Smooth muscle cell (in vitro differentiated cells): ENCODE data around the gene CD180. TPM values are rescaled to one million over a fixed set of nuclear protein-coding genes. Genes with fewer than 3 reads are reported as not detected.
"Not testable (repeated sequence)": the region's sequence is repeated elsewhere in the genome, so short reads cannot be mapped to it uniquely, and the experiment has no call there.

ENCODE experiments used
- DNase-seq: peaks from one replicate; lab custom pipeline; 2025; ENCODE audit not compliant: unreplicated experiment; lab: John Stamatoyannopoulos, UW
- H2AFZ ChIP-seq: fragments of 200-600 bp; sonication (generic); 2 replicates; pipeline ENCODE4 v1.6.0; 2016; ENCODE audit warnings: antibody characterized with exemption, low read depth, mild to moderate bottlenecking
- H3F3A ChIP-seq: fragments of 200-600 bp; sonication (generic); 2 replicates; pipeline ENCODE4 v1.6.0; 2017; ENCODE audit warnings: antibody characterized with exemption, low read depth
- H3K27ac ChIP-seq: fragments of 200-600 bp; sonication (generic); 2 replicates; pipeline ENCODE4 v1.5.1; 2016; ENCODE audit warnings: low read depth, mild to moderate bottlenecking
- H3K27me3 ChIP-seq: fragments of 200-600 bp; sonication (generic); 2 replicates; pipeline ENCODE4 v1.6.1; 2016; ENCODE audit warnings: low read depth, mild to moderate bottlenecking
- H3K36me3 ChIP-seq: fragments of 200-600 bp; sonication (generic); 2 replicates; pipeline ENCODE4 v1.5.1; 2016; ENCODE audit warnings: low read depth
- H3K4me1 ChIP-seq: fragments of 200-600 bp; sonication (generic); 2 replicates; pipeline ENCODE4 v1.5.1; 2016; ENCODE audit warnings: low read depth
- H3K4me2 ChIP-seq: fragments of 200-600 bp; sonication (generic); 2 replicates; pipeline ENCODE4 v1.6.0; 2016; ENCODE audit warnings: mild to moderate bottlenecking
- H3K4me3 ChIP-seq: fragments of 200-600 bp; sonication (generic); 2 replicates; pipeline ENCODE4 v1.5.1; 2016; ENCODE audit warnings: mild to moderate bottlenecking
- H3K79me2 ChIP-seq: fragments of 200-600 bp; sonication (generic); 2 replicates; pipeline ENCODE4 v1.6.0; 2016; ENCODE audit warnings: low read depth, mild to moderate bottlenecking
- H3K9ac ChIP-seq: fragments of 200-600 bp; sonication (generic); 2 replicates; pipeline ENCODE4 v1.6.0; 2016; ENCODE audit warnings: low read depth
- H3K9me3 ChIP-seq: fragments of 200-600 bp; sonication (generic); replicated peaks from 2 replicates; pipeline ENCODE4 v1.5.1; 2016; ENCODE audit warnings: low read depth
- H4K20me1 ChIP-seq: fragments of 200-600 bp; sonication (generic); 2 replicates; pipeline ENCODE4 v1.6.0; 2016; ENCODE audit warnings: low read depth
- WGBS: methylation state at CpG from one replicate; pipeline ENCODE4 v1.1.7; 2016; ENCODE audit warnings: low lambda C conversion rate; 5-methylcytosine and 5-hydroxymethylcytosine counted together
- polyA plus RNA-seq: library from polyadenylated mRNA; unstranded; fragments of >200 nt; fragmentation: Nextera tagmentation; extraction: Ambion mirVana; gene quantifications from 2 replicates; pipeline ENCODE4 v1.2.1, GENCODE V29; 2016
- total RNA-seq: library from RNA; depleted of rRNA; stranded (reverse); fragments of >200 nt; gene quantifications from 2 replicates; pipeline ENCODE4 v1.2.3, GENCODE V29; 2014
- TF ChIP-seq, protein P1 (sequence below): fragments of 200-600 bp; sonication (generic); IDR thresholded peaks from 2 replicates; pipeline ENCODE4 v1.5.1; 2017; ENCODE audit warnings: borderline replicate concordance, mild to moderate bottlenecking, antibody characterized with exemption; ENCODE audit not compliant: insufficient read depth, poor library complexity, severe bottlenecking

The CD180 gene
- total and polyA plus RNA-seq, 2 experiments from 2014 or later: not detected

DNA sequence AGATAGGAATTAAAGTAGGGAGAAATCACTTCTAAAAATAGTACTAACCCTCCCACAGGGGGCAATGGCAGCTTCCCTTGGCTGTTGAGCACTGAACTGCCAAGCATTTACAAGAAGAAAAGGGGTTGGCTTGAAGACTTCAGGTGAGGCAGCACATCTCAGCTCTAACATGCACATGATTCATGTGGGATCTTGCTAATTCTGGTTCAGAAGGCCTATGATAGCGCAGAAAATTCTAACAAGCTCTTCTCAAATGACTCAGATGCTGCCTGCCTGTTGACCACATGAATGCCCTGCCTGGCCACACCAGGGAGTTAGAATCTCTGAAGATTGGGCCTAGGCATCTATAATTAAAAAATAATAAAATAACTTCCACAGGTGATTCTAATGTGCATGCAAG is 22.6 kb downstream of the CD180 start:
- TF ChIP-seq, protein P1, sequence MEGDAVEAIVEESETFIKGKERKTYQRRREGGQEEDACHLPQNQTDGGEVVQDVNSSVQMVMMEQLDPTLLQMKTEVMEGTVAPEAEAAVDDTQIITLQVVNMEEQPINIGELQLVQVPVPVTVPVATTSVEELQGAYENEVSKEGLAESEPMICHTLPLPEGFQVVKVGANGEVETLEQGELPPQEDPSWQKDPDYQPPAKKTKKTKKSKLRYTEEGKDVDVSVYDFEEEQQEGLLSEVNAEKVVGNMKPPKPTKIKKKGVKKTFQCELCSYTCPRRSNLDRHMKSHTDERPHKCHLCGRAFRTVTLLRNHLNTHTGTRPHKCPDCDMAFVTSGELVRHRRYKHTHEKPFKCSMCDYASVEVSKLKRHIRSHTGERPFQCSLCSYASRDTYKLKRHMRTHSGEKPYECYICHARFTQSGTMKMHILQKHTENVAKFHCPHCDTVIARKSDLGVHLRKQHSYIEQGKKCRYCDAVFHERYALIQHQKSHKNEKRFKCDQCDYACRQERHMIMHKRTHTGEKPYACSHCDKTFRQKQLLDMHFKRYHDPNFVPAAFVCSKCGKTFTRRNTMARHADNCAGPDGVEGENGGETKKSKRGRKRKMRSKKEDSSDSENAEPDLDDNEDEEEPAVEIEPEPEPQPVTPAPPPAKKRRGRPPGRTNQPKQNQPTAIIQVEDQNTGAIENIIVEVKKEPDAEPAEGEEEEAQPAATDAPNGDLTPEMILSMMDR: no peak
- H3K27me3 ChIP-seq: no peaks in the 10 kb centered on the region
- 63% methylated on average over 1 of the region's 1 CpG for WGBS
- H3K4me2 ChIP-seq: no peak overlapping the region
- no peak overlapping the region for H2AFZ ChIP-seq
- H3K79me2 ChIP-seq: no peaks in the 10 kb centered on the region
- no peaks in the 10 kb centered on the region for H3K9me3 ChIP-seq
- DNase-seq: no peak
- H3F3A ChIP-seq: no peaks in the 10 kb centered on the region
- H3K27ac ChIP-seq: no peak overlapping the region
- no peaks in the 10 kb centered on the region for H3K4me1 ChIP-seq
- no peak overlapping the region for H3K9ac ChIP-seq
- H3K4me3 ChIP-seq: no peak overlapping the region
- H4K20me1 ChIP-seq: no peaks in the 10 kb centered on the region
- H3K36me3 ChIP-seq: no peaks in the 10 kb centered on the region

DNA sequence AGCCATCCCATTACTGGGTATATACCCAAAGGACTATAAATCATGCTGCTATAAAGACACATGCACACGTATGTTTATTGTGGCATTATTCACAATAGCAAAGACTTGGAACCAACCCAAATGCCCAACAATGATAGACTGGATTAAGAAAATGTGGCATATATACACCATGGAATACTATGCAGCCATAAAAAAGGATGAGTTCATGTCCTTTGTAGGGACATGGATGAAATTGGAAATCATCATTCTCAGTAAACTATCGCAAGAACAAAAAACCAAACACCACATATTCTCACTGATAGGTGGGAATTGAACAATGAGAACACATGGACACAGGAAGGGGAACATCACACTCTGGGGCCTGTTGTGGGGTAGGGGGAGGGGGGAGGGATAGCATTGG is 23.2 kb downstream of the CD180 start:
- WGBS: 100% methylated on average over 2 of the region's 2 CpGs
- not testable (repeated sequence) for DNase-seq

DNA sequence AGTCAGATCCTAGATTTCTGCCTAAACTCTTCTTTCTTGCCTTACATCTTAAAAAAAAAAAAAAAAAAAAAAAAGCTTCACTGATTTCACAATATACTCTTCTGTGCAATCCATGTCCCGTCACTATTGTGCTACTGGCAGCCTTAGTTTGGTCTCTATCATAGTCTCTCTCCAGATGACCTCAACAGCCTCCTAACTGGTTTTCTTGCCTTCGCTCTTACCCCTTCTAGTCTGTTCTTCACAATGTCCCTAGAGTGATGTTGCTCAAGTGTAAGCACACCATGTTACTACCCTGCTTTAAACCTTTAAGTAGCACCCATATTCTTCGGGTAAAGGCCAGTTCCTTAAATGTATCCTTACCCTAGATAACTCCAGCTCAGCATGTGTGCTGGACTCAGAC is 25.8 kb downstream of the CD180 start:
- Histone ChIP-seq H3K9me3 (no peaks in the 10 kb centered on the region), H3K4me3 (no peak overlapping the region), H3K36me3 (no peaks in the 10 kb centered on the region), H3K4me2 (no peak overlapping the region), H3K79me2 (no peaks in the 10 kb centered on the region), H3K27ac (no peak overlapping the region), H3K27me3 (no peaks in the 10 kb centered on the region), H4K20me1 (no peaks in the 10 kb centered on the region), H3K9ac (no peak overlapping the region), H2AFZ (no peak overlapping the region), H3F3A (no peaks in the 10 kb centered on the region), H3K4me1 (peaks cover 4% of the 10 kb centered on the region)
- 90% methylated on average over 3 of the region's 3 CpGs for WGBS
- DNase-seq: no peak
- TF ChIP-seq, protein P1: no peak

More for the DNA sequence above, 23.2 kb downstream of the CD180 start:
- not testable (repeated sequence) for H3K79me2 ChIP-seq, H3K4me2 ChIP-seq, H2AFZ ChIP-seq, H3K9me3 ChIP-seq, H3K36me3 ChIP-seq, H3K4me1 ChIP-seq, H3K27ac ChIP-seq, H3K27me3 ChIP-seq, H3K4me3 ChIP-seq, H3F3A ChIP-seq, H4K20me1 ChIP-seq, H3K9ac ChIP-seq

DNA sequence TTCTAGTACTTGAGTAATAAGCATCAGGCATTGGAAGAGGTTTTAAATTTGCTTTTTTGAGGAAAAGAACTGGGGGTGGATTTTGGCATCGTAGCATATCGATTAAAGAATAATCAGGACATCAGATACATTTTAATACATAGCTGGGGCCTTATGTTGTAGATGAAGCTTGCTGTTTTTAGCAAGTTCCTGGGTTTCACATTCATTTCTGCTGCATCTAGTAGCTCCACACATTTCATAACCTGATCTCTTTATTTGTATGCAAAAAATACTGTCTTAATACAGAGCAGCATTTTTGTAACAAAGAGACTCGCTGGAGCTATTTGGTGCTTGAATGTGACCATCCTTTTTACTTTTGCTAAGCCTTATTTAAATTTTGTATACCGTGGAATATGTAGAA is 28.5 kb downstream of the CD180 start:
- H3K4me3 ChIP-seq: no peak overlapping the region
- H3F3A ChIP-seq: no peaks in the 10 kb centered on the region
- H3K27ac ChIP-seq: no peak overlapping the region
- no peaks in the 10 kb centered on the region for H4K20me1 ChIP-seq
- H3K36me3 ChIP-seq: no peaks in the 10 kb centered on the region
- H3K4me2 ChIP-seq: no peak overlapping the region
- DNase-seq: no peak
- no peaks in the 10 kb centered on the region for H3K27me3 ChIP-seq
- H3K9me3 ChIP-seq: no peaks in the 10 kb centered on the region
- WGBS: 96% methylated on average over 4 of the region's 4 CpGs
- TF ChIP-seq, protein P1: no peak
- no peak overlapping the region for H2AFZ ChIP-seq
- H3K9ac ChIP-seq: no peak overlapping the region
- H3K4me1 ChIP-seq: peaks cover 4% of the 10 kb centered on the region
- no peaks in the 10 kb centered on the region for H3K79me2 ChIP-seq
